ENCODE results near the gene ADI1.

The ADI1 gene

DNA sequence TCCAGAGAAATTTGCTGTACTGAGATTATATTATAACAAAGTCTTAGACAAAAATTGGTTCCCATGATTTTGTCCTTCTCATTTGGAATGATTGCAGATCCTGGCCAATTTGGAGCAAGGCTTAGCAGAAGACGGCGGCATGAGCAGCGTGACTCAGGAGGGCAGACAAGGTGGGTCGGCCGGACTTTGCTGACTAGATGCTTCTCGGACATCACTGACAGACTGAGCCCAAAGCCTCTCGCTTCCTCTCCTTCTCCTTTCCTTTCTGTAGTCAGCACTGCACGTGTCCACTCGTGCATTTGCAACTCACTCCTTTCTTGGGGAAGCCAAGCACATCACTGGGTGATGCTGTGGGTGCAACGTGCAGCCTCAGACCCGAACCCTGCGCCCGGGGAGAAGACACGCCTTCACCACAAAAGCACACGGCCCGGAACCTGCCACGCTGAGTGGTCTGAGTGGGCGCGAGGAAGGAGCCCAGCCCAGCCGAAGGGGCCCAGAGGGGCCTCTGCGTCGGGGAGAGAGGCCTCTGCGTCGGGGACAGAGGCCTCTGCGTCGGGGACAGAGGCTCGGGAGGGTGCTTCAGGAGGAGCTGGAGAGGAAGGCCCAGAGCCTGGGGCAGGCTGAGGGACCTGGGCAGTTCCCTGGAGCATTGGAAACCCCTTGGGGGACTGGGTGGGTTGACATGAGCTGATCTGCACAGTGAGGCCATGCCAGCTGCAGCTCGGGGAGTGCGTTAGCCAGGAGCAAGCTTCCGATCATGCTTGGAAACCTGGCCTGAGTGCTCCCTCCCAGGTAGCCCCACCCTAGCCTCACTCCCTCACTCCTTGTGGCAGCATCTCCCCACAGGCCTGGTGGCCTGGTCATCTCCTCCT is 61.6 kb downstream of the ADI1 start:
- TF ChIP-seq TAF1 (IDR thresholded peaks at IDR 0.05; ENCODE audit: borderline replicate concordance, insufficient read depth, low read length): no peak

DNA sequence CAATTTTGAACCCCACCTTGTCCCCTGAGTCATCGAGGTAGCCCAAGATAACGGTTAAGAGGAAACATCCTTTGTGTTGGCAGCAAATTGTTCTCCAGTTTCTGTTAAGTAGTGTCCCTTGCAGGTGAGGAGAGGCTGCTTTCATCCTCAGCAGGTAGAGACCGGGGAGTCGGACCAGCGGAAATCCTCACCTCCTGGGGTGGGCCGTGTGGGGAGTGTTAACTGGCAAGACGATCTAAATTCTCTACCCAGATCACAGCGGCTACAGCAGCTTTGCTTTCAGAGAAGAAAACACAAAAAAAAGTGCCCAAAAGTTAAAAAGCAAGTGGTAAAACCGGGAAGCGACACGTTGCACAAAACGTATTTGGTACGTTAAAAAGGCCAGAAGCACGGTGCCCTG is 63.2 kb downstream of the ADI1 start:
- TF ChIP-seq TAF1 (IDR thresholded peaks at IDR 0.05; ENCODE audit: borderline replicate concordance, insufficient read depth, low read length) (no peak), SIN3A (IDR thresholded peaks at IDR 0.05; ENCODE audit: borderline replicate concordance, insufficient read depth, low read length) (no peak), POLR2AphosphoS5 (IDR thresholded peaks at IDR 0.05; ENCODE audit: low read depth, low read length) (no peak), FOXP2 (optimal IDR thresholded peaks at IDR 0.05; ENCODE audit: borderline replicate concordance, extremely low read depth, extremely low read length, insufficient read depth) (no peak)
- TF ChIP-seq, protein P1, sequence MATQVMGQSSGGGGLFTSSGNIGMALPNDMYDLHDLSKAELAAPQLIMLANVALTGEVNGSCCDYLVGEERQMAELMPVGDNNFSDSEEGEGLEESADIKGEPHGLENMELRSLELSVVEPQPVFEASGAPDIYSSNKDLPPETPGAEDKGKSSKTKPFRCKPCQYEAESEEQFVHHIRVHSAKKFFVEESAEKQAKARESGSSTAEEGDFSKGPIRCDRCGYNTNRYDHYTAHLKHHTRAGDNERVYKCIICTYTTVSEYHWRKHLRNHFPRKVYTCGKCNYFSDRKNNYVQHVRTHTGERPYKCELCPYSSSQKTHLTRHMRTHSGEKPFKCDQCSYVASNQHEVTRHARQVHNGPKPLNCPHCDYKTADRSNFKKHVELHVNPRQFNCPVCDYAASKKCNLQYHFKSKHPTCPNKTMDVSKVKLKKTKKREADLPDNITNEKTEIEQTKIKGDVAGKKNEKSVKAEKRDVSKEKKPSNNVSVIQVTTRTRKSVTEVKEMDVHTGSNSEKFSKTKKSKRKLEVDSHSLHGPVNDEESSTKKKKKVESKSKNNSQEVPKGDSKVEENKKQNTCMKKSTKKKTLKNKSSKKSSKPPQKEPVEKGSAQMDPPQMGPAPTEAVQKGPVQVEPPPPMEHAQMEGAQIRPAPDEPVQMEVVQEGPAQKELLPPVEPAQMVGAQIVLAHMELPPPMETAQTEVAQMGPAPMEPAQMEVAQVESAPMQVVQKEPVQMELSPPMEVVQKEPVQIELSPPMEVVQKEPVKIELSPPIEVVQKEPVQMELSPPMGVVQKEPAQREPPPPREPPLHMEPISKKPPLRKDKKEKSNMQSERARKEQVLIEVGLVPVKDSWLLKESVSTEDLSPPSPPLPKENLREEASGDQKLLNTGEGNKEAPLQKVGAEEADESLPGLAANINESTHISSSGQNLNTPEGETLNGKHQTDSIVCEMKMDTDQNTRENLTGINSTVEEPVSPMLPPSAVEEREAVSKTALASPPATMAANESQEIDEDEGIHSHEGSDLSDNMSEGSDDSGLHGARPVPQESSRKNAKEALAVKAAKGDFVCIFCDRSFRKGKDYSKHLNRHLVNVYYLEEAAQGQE (IDR thresholded peaks at IDR 0.05; ENCODE audit: insufficient read depth in 1 of 2, low read depth in 2 of 2, low read length in 2 of 2): no peak

DNA sequence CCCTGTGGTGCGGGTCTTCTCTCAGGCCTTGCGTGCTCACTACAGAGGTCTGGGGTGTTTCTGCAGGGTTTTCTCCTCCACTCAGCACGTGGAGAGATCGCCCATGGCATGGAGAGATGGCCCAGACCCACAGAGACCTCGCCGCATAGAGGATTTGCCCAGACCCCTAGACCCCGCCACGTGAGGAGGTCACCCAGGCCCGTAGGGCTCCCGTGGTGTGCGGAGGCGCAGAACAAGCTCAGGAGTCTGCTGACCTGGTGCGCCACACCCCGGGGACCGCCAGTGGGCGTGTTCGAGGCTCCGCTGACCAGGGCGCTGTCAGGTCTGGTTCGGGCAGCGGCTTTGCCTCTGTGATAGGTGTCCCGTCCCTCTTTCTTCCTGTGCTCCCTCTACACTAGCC is 64.5 kb downstream of the ADI1 start:
- TF ChIP-seq FOXP2 (optimal IDR thresholded peaks at IDR 0.05; ENCODE audit: borderline replicate concordance, extremely low read depth, extremely low read length, insufficient read depth) (no peak), POLR2AphosphoS5 (IDR thresholded peaks at IDR 0.05; ENCODE audit: low read depth, low read length) (no peak), SIN3A (IDR thresholded peaks at IDR 0.05; ENCODE audit: borderline replicate concordance, insufficient read depth, low read length) (no peak), TAF1 (IDR thresholded peaks at IDR 0.05; ENCODE audit: borderline replicate concordance, insufficient read depth, low read length) (no peak)
- TF ChIP-seq, protein P1 (IDR thresholded peaks at IDR 0.05; ENCODE audit: insufficient read depth in 1 of 2, low read depth in 2 of 2, low read length in 2 of 2): no peak

- TF ChIP-seq, protein P1 (IDR thresholded peaks at IDR 0.05; ENCODE audit: insufficient read depth in 1 of 2, low read depth in 2 of 2, low read length in 2 of 2): no peak
- no peak for TF ChIP-seq SIN3A (IDR thresholded peaks at IDR 0.05; ENCODE audit: borderline replicate concordance, insufficient read depth, low read length)
- no peak for TF ChIP-seq TAF1 (IDR thresholded peaks at IDR 0.05; ENCODE audit: borderline replicate concordance, insufficient read depth, low read length)
- no peak for TF ChIP-seq POLR2AphosphoS5 (IDR thresholded peaks at IDR 0.05; ENCODE audit: low read depth, low read length)
- TF ChIP-seq FOXP2 (optimal IDR thresholded peaks at IDR 0.05; ENCODE audit: borderline replicate concordance, extremely low read depth, extremely low read length, insufficient read depth): no peak
These were observed 65.9 kb downstream of the ADI1 start for GRCh38 chr2:3453190-3453999.

DNA sequence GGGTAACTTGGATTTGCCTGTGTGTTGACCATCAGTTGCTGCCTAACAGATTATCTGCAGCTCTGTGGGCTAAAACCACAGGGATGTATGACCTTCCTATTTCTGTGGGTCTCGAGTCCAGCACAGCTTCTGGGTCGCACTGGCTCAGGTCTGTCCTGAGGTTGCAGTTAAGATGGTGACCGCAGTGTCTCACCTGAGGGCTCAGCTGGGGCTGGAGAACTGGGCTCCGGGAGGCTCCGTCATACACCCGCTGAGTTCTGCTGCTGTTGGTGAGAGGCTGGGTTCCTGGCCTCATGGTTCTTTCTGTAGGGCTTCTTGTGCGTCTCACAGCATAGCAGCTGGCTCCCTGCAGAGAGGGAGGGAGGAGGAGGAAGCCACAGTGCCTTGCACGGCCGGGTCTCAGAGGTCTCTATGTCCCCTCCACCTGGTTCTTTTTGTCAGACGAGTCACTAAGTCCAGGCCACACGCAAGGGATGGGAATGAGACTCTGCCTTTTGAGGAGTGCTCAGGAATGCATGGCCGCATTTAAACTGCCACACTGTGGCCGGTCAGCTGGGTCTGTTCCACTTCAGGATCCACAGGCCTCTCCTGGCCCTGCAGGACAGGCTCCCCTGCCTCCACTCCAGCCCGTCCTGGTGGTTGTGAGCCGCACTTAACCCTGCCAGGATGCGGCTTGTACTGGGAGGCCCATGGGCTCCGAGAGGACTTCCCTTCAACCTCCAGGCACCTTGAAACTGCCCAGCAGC is 67.2 kb downstream of the ADI1 start:
- TF ChIP-seq SIN3A (IDR thresholded peaks at IDR 0.05; ENCODE audit: borderline replicate concordance, insufficient read depth, low read length) (no peak), FOXP2 (optimal IDR thresholded peaks at IDR 0.05; ENCODE audit: borderline replicate concordance, extremely low read depth, extremely low read length, insufficient read depth) (no peak), POLR2AphosphoS5 (IDR thresholded peaks at IDR 0.05; ENCODE audit: low read depth, low read length) (no peak), TAF1 (IDR thresholded peaks at IDR 0.05; ENCODE audit: borderline replicate concordance, insufficient read depth, low read length) (no peak)
- TF ChIP-seq, protein P1 (IDR thresholded peaks at IDR 0.05; ENCODE audit: insufficient read depth in 1 of 2, low read depth in 2 of 2, low read length in 2 of 2): no peak
